ENCODE results near the gene ADK. TPM values are rescaled to one million over a fixed set of nuclear protein-coding genes. Genes with fewer than 3 reads are reported as not detected.

The ADK gene
- total and polyA plus RNA-seq, 2 experiments from 2014 or later = 39.9 to 53.0 TPM

DNA sequence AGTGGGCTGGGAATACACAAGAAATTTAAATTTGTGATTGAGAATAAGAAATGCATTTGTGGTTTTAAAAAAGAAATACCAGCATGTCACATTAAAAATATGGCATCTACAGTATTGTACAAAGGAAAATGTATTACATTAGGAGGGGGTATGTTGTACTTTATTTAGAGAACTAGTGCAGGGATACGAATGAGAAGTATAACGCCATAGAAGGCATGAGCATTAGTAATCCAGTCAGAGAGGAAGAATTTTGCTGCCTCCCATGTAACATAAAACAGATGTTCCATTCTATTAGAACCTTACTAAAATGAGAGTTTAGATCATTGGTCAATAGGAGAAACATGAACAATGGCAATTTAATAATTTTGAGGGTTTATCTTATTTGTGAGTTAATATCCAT lies 182.2 kb downstream of the ADK start:
- H3K9me2 ChIP-seq (ENCODE audit: insufficient read depth) = peaks cover 4% of the 10 kb centered on the region; the same call in 1 of the 2 replicates
- H2AFZ ChIP-seq = no peak overlapping the region
- no peaks in the 10 kb centered on the region for H3K36me3 ChIP-seq (ENCODE audit: insufficient read depth)
- H3K4me2 ChIP-seq = no peak overlapping the region
- Mint-ChIP-seq H3K9me3 (peaks cover 4% of the 10 kb centered on the region; the same call in 1 of the 3 replicates), H3K4me3 (no peak overlapping the region), H3K27me3 (ENCODE audit: insufficient read depth, low read depth, poor library complexity) (peaks cover 4% of the 10 kb centered on the region), H3K36me3 (ENCODE audit: low read depth) (peaks cover 14% of the 10 kb centered on the region; the same call in 2 of the 3 replicates), H3K4me1 (no peaks in the 10 kb centered on the region), H3K27ac (no peak overlapping the region)
- no peak overlapping the region for H3K4me3 ChIP-seq
- H3K4me1 ChIP-seq (ENCODE audit: insufficient read depth) = no peaks in the 10 kb centered on the region
- H3K79me2 ChIP-seq (replicated peaks; ENCODE audit: insufficient read depth) = no peaks in the 10 kb centered on the region
- no peak overlapping the region for H3K27ac ChIP-seq (ENCODE audit: low read depth)
- no peak for DNase-seq (ENCODE audit: low spot score)
- no peaks in the 10 kb centered on the region for H3K27me3 ChIP-seq (ENCODE audit: insufficient read depth)
- TF ChIP-seq ZNF114 (CRISPR knock-in tag; IDR thresholded peaks at IDR 0.05) = no peak
- no peak for TF ChIP-seq NANOG (IDR thresholded peaks at IDR 0.05; ENCODE audit: borderline replicate concordance)
- TF ChIP-seq, protein P1, sequence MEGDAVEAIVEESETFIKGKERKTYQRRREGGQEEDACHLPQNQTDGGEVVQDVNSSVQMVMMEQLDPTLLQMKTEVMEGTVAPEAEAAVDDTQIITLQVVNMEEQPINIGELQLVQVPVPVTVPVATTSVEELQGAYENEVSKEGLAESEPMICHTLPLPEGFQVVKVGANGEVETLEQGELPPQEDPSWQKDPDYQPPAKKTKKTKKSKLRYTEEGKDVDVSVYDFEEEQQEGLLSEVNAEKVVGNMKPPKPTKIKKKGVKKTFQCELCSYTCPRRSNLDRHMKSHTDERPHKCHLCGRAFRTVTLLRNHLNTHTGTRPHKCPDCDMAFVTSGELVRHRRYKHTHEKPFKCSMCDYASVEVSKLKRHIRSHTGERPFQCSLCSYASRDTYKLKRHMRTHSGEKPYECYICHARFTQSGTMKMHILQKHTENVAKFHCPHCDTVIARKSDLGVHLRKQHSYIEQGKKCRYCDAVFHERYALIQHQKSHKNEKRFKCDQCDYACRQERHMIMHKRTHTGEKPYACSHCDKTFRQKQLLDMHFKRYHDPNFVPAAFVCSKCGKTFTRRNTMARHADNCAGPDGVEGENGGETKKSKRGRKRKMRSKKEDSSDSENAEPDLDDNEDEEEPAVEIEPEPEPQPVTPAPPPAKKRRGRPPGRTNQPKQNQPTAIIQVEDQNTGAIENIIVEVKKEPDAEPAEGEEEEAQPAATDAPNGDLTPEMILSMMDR (conservative IDR thresholded peaks at IDR 0.05; ENCODE audit: low read depth in 2 of 2) = no peak
- no peak for TF ChIP-seq JUNB (IDR thresholded peaks at IDR 0.05; ENCODE audit: unreplicated experiment)
- TF ChIP-seq POLR2AphosphoS5 (IDR thresholded peaks at IDR 0.05; ENCODE audit: low read depth) = no peak
- TF ChIP-seq, protein P2, sequence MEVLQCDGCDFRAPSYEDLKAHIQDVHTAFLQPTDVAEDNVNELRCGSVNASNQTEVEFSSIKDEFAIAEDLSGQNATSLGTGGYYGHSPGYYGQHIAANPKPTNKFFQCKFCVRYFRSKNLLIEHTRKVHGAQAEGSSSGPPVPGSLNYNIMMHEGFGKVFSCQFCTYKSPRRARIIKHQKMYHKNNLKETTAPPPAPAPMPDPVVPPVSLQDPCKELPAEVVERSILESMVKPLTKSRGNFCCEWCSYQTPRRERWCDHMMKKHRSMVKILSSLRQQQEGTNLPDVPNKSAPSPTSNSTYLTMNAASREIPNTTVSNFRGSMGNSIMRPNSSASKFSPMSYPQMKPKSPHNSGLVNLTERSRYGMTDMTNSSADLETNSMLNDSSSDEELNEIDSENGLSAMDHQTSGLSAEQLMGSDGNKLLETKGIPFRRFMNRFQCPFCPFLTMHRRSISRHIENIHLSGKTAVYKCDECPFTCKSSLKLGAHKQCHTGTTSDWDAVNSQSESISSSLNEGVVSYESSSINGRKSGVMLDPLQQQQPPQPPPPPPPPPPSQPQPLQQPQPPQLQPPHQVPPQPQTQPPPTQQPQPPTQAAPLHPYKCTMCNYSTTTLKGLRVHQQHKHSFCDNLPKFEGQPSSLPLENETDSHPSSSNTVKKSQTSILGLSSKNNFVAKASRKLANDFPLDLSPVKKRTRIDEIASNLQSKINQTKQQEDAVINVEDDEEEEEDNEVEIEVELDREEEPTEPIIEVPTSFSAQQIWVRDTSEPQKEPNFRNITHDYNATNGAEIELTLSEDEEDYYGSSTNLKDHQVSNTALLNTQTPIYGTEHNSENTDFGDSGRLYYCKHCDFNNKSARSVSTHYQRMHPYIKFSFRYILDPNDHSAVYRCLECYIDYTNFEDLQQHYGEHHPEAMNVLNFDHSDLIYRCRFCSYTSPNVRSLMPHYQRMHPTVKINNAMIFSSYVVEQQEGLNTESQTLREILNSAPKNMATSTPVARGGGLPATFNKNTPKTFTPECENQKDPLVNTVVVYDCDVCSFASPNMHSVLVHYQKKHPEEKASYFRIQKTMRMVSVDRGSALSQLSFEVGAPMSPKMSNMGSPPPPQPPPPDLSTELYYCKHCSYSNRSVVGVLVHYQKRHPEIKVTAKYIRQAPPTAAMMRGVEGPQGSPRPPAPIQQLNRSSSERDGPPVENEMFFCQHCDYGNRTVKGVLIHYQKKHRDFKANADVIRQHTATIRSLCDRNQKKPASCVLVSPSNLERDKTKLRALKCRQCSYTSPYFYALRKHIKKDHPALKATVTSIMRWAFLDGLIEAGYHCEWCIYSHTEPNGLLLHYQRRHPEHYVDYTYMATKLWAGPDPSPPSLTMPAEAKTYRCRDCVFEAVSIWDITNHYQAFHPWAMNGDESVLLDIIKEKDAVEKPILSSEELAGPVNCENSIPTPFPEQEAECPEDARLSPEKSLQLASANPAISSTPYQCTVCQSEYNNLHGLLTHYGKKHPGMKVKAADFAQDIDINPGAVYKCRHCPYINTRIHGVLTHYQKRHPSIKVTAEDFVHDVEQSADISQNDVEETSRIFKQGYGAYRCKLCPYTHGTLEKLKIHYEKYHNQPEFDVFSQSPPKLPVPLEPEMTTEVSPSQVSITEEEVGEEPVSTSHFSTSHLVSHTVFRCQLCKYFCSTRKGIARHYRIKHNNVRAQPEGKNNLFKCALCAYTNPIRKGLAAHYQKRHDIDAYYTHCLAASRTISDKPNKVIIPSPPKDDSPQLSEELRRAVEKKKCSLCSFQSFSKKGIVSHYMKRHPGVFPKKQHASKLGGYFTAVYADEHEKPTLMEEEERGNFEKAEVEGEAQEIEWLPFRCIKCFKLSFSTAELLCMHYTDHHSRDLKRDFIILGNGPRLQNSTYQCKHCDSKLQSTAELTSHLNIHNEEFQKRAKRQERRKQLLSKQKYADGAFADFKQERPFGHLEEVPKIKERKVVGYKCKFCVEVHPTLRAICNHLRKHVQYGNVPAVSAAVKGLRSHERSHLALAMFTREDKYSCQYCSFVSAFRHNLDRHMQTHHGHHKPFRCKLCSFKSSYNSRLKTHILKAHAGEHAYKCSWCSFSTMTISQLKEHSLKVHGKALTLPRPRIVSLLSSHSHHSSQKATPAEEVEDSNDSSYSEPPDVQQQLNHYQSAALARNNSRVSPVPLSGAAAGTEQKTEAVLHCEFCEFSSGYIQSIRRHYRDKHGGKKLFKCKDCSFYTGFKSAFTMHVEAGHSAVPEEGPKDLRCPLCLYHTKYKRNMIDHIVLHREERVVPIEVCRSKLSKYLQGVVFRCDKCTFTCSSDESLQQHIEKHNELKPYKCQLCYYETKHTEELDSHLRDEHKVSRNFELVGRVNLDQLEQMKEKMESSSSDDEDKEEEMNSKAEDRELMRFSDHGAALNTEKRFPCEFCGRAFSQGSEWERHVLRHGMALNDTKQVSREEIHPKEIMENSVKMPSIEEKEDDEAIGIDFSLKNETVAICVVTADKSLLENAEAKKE (CRISPR knock-in tag; IDR thresholded peaks at IDR 0.05) = no peak
- TF ChIP-seq, protein P3, sequence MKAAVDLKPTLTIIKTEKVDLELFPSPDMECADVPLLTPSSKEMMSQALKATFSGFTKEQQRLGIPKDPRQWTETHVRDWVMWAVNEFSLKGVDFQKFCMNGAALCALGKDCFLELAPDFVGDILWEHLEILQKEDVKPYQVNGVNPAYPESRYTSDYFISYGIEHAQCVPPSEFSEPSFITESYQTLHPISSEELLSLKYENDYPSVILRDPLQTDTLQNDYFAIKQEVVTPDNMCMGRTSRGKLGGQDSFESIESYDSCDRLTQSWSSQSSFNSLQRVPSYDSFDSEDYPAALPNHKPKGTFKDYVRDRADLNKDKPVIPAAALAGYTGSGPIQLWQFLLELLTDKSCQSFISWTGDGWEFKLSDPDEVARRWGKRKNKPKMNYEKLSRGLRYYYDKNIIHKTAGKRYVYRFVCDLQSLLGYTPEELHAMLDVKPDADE (IDR thresholded peaks at IDR 0.05) = no peak
- no peak for TF ChIP-seq ZNF331 (CRISPR knock-in tag; IDR thresholded peaks at IDR 0.05; ENCODE audit: low read depth)
- TF ChIP-seq, protein P4, sequence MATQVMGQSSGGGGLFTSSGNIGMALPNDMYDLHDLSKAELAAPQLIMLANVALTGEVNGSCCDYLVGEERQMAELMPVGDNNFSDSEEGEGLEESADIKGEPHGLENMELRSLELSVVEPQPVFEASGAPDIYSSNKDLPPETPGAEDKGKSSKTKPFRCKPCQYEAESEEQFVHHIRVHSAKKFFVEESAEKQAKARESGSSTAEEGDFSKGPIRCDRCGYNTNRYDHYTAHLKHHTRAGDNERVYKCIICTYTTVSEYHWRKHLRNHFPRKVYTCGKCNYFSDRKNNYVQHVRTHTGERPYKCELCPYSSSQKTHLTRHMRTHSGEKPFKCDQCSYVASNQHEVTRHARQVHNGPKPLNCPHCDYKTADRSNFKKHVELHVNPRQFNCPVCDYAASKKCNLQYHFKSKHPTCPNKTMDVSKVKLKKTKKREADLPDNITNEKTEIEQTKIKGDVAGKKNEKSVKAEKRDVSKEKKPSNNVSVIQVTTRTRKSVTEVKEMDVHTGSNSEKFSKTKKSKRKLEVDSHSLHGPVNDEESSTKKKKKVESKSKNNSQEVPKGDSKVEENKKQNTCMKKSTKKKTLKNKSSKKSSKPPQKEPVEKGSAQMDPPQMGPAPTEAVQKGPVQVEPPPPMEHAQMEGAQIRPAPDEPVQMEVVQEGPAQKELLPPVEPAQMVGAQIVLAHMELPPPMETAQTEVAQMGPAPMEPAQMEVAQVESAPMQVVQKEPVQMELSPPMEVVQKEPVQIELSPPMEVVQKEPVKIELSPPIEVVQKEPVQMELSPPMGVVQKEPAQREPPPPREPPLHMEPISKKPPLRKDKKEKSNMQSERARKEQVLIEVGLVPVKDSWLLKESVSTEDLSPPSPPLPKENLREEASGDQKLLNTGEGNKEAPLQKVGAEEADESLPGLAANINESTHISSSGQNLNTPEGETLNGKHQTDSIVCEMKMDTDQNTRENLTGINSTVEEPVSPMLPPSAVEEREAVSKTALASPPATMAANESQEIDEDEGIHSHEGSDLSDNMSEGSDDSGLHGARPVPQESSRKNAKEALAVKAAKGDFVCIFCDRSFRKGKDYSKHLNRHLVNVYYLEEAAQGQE (IDR thresholded peaks at IDR 0.05; ENCODE audit: unreplicated experiment) = no peak
- no peak for TF ChIP-seq STAT1 (IDR thresholded peaks at IDR 0.05; ENCODE audit: unreplicated experiment)
- TF ChIP-seq EZH2phosphoT487 (IDR thresholded peaks at IDR 0.05; ENCODE audit: unreplicated experiment) = no peak
- TF ChIP-seq EZH2 (IDR thresholded peaks at IDR 0.05; ENCODE audit: low read depth, unreplicated experiment) = no peak
- TF ChIP-seq CREB1 (CRISPR knock-in tag; IDR thresholded peaks at IDR 0.05; ENCODE audit: low read depth) = no peak
- ATAC-seq = no peak
- H3F3A ChIP-seq (replicated peaks; ENCODE audit: low read depth) = no peaks in the 10 kb centered on the region
- no peaks in the 10 kb centered on the region for H4K20me1 ChIP-seq (replicated peaks; ENCODE audit: insufficient read depth)
